Activated naive CD8-positive, alpha-beta T cell (primary cell): Measurements from ENCODE around the gene NSUN6.

Experiments
- H3K27ac Mint-ChIP-seq: one replicate; pipeline ENCODE4 v1.8.0; 2021; ENCODE audit warnings: mixed read lengths
- H3K27me3 Mint-ChIP-seq: one replicate; pipeline ENCODE4 v1.8.0; 2021; ENCODE audit warnings: mixed read lengths
- H3K36me3 Mint-ChIP-seq: one replicate; pipeline ENCODE4 v1.8.0; 2021; ENCODE audit warnings: mixed read lengths
- H3K4me1 Mint-ChIP-seq: one replicate; pipeline ENCODE4 v1.8.0; 2021; ENCODE audit warnings: low read depth, mixed read lengths
- H3K4me3 Mint-ChIP-seq: one replicate; pipeline ENCODE4 v1.8.0; 2021; ENCODE audit warnings: mild to moderate bottlenecking, mixed read lengths
- H3K9me3 Mint-ChIP-seq: one replicate; pipeline ENCODE4 v1.8.0; 2021; ENCODE audit warnings: low read depth, mixed read lengths

NSUN6 gene

DNA sequence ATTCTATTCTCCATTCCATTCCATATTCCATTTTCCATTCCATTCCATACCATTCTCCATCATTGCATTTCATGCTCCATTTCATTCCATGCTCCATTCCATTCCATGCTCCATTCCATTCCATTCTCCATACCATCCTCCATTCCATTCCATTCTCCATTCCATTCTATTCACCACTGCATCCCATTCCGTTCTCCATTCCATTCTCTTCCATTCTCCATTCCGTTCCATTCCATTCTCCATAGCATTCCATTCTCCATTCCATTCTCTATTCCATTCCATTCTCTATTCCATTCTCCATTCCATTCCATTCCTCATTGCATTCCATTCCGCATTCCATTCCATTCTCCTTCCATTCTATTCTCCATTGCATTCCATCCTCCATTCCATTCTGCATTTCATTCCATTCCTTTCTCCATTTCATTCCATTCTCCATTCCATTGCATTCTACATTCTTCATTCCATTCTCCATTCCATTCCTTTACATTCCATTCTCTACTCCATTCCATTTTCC lies 84.0 kb downstream of the NSUN6 start:
- Mint-ChIP-seq H3K4me1 (no peaks in the 10 kb centered on the region), H3K36me3 (no peaks in the 10 kb centered on the region), H3K9me3 (no peaks in the 10 kb centered on the region), H3K27me3 (no peaks in the 10 kb centered on the region), H3K4me3 (no peak overlapping the region), H3K27ac (no peak overlapping the region)

DNA sequence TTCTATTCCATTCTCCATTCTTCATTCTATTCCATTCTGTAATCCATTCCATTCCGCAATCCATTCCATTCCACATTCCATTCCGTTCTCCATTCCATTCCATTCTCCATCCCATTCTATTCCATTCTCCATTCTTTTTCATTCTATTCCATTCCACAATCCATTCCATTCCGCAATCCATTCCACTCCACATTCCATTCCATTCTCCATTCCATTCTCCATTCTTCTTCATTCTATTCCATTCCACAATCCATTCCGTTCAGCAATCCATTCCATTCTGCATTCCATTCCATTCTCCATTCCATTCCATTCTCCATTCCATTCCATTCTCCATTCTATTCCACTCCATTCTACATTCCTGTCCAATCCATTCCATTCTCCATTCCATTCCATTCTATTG lies 85.2 kb downstream of the NSUN6 start:
- Mint-ChIP-seq H3K27ac (no peak overlapping the region), H3K27me3 (no peaks in the 10 kb centered on the region), H3K4me3 (no peak overlapping the region), H3K4me1 (no peaks in the 10 kb centered on the region), H3K9me3 (no peaks in the 10 kb centered on the region), H3K36me3 (no peaks in the 10 kb centered on the region)

DNA sequence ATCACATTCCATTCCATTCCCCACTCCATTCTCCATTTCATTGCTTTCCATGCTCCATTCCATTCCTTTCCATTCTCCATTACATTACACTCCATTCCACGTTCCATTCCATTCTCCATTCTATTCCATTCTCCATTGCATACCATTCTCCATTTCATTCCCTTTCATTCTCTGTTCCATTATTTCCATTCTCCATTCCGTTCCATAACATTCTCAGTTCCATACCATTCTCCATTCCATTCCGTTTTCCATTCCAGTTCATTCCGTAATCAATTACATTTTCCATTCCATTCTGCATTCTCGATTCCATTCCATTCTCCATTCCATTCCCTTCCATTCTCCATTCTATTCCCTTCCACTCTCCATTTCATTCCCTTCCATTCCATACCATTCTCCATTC lies 86.4 kb downstream of the NSUN6 start:
- Mint-ChIP-seq H3K9me3 (no peaks in the 10 kb centered on the region), H3K4me3 (no peak overlapping the region), H3K27me3 (no peaks in the 10 kb centered on the region), H3K36me3 (no peaks in the 10 kb centered on the region), H3K27ac (no peak overlapping the region), H3K4me1 (no peaks in the 10 kb centered on the region)

DNA sequence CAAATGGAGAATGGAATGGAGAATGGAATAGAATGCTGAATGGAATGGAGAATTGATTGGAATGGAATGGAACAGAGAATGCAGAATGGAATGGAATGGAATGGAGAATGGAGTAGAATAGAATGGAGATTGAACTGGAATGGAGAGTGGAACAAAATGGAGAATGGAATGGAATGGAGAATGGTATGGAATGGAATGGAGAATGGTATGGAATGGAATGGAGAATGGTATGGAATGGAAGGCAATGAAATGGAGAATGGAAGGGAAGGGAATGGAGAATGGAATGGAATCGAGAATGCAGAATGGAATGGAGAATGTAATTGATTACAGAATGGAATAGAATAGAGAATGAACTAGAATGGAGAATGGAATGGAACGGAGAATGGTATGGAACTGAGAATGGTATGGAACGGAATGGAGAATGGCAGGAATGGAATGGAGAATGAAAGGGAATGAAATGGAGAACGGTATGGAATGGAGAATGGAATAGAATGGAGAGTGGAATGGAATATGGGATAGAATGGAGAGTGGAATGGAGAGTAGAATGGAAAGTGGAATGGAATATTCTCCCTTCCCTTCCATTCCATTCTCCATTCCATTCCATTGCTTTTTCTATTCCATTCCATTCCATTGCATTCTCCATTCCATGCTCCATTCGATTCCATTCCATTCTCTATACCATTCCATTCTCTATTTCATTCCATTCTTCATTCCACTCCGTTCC lies 88.2 kb downstream of the NSUN6 start:
- Mint-ChIP-seq H3K36me3 (no peaks in the 10 kb centered on the region), H3K9me3 (no peaks in the 10 kb centered on the region), H3K27me3 (no peaks in the 10 kb centered on the region), H3K27ac (no peak overlapping the region), H3K4me1 (no peaks in the 10 kb centered on the region), H3K4me3 (no peak overlapping the region)

DNA sequence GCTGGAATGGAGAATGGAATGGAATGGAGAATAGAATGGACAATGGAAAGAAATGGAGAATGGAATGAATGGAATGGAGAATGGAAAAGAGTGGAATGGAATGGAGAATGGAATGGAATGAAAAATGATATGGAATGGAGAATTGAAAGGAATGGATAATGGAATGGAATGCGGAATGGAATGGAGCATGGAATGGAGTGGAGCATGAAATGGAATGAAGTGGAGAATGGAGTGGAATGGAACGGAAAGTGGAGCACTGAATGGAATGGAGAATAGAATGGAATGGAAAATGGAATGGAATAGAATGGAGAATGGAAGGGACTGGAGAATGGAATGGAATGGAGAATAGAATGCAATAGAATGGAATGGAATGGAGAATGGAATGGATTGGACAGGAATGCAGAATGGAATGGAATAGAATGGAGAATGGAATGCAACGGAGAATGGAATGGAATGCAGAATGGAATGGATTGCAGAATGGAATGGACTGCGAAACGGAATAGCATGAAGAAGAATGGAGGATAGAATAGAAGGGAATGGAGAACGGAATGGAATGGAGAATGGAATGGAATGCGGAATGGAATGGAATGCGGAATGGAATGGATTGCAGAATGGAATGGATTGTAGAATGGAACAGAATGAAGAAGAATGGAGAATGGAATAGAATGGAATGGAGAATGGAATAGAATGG lies 89.4 kb downstream of the NSUN6 start:
- H3K36me3 Mint-ChIP-seq = no peaks in the 10 kb centered on the region
- no peaks in the 10 kb centered on the region for H3K27me3 Mint-ChIP-seq
- H3K4me1 Mint-ChIP-seq = no peaks in the 10 kb centered on the region
- H3K27ac Mint-ChIP-seq = no peak overlapping the region
- H3K9me3 Mint-ChIP-seq = no peaks in the 10 kb centered on the region
- H3K4me3 Mint-ChIP-seq = no peak overlapping the region

DNA sequence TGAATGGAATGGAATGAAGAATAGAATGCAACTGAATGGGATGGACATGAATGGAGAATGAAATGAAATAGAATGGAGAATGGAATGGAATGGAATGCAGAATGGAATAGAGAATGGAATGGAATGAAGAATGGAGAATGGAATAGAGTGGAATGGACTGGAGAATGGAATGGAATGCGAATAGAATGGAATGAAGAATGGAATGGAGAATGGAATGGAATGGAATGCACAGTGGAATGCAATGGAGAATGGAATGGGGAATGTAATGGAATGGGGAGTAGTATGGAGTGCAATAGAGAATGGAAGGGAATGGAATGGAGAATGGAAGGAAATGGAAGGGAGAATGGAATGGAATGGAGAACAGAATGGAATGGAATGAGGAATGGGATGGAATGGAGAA lies 93.4 kb downstream of the NSUN6 start:
- Mint-ChIP-seq H3K4me1 (no peaks in the 10 kb centered on the region), H3K36me3 (no peaks in the 10 kb centered on the region), H3K9me3 (no peaks in the 10 kb centered on the region), H3K4me3 (no peak overlapping the region), H3K27me3 (no peaks in the 10 kb centered on the region), H3K27ac (no peak overlapping the region)

DNA sequence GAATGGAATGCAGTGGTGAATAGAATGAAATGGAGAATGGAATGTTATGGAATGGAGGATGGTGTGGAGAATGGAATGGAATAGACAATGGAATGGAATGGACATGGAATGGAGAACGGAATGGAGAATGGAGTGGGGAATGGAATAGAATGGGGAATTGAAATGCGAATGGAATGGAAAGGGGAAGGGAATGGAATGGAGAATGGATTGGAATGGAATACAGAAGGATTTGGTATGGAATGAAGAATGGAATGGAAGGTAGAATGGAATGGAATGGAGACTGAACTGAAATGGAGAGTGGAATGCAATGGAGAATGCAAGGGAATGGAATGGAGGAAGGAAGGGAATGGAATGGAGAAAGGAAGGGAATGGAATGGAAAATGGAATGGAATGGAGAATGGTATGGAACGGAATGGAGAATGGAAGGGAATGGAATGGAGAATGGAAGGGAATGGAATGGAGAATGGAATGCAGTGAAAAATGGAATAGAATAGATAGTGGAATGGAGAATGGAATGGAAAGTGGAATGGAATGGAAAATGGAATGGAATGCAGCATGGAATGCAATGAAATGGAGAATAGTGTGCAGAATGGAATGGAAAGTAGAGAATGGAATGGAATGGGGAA lies 94.8 kb downstream of the NSUN6 start:
- H3K4me3 Mint-ChIP-seq = no peak overlapping the region
- no peaks in the 10 kb centered on the region for H3K9me3 Mint-ChIP-seq
- H3K4me1 Mint-ChIP-seq = no peaks in the 10 kb centered on the region
- peaks cover under 1% of the 10 kb centered on the region for H3K36me3 Mint-ChIP-seq
- H3K27ac Mint-ChIP-seq = no peak overlapping the region
- no peaks in the 10 kb centered on the region for H3K27me3 Mint-ChIP-seq

DNA sequence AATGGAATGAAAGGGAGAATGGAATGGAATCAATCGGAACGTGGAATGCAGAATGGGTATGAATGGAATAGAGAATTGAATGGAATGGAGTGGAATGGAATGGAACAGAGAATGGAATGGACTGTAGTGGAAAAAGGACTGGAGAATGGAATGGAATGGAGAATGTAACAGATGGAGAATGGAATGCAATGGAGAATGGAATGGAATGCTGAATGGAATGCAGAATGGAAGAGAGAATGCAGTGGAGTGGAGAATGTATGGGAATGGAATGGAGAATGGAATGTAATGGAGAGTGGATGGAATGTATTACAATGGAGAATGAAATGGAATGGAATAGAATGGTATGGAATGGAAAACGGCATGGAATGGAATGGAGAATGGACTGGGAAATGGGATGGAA lies 96.9 kb downstream of the NSUN6 start:
- H3K4me1 Mint-ChIP-seq = no peaks in the 10 kb centered on the region
- H3K36me3 Mint-ChIP-seq = peaks cover 12% of the 10 kb centered on the region
- no peaks in the 10 kb centered on the region for H3K9me3 Mint-ChIP-seq
- H3K27ac Mint-ChIP-seq = no peak overlapping the region
- H3K27me3 Mint-ChIP-seq = no peaks in the 10 kb centered on the region
- no peak overlapping the region for H3K4me3 Mint-ChIP-seq

DNA sequence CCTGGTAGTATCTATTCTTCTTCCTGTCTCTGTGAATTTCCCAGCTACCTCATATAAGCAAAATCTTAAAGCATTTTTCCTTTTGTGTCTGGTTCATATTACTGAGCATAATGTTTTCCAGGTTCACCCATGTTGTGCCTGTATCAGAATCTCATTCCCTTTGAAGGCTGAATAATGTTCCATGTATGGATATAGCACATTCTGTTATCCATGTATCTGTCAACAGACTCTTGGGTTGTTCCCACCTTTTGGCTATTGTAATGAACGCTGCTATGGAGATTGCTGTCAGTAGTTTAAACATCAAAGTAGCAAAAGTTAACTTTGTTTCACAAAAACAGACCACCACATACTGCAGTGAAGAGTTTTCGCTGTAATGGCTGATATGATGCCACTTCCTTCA lies 99.9 kb downstream of the NSUN6 start:
- Mint-ChIP-seq H3K36me3 (peaks cover 20% of the 10 kb centered on the region), H3K4me3 (no peak overlapping the region), H3K27me3 (no peaks in the 10 kb centered on the region), H3K9me3 (no peaks in the 10 kb centered on the region), H3K4me1 (no peaks in the 10 kb centered on the region), H3K27ac (no peak overlapping the region)

DNA sequence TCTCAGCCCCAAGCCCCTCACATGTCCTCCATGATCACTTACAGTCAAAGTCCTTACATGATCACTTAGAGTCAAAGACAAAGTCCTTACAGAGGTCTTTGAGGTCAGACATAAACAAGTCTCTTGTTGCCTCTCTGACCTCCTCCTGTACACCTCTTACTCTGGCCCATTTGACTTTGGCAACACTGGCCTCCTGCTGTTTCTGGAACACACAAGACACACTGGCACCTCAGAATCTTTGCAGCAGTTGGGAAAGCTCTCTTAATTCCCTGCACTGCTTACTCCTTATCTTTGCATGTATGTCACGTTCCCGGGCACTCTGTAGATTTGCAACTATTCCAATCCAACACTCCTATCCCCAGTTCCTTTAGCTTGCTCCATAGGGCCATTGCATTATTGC lies 102.3 kb downstream of the NSUN6 start:
- peaks cover 34% of the 10 kb centered on the region for H3K36me3 Mint-ChIP-seq
- no peaks in the 10 kb centered on the region for H3K4me1 Mint-ChIP-seq
- H3K9me3 Mint-ChIP-seq = no peaks in the 10 kb centered on the region
- no peak overlapping the region for H3K27ac Mint-ChIP-seq
- H3K4me3 Mint-ChIP-seq = no peak overlapping the region
- no peaks in the 10 kb centered on the region for H3K27me3 Mint-ChIP-seq

DNA sequence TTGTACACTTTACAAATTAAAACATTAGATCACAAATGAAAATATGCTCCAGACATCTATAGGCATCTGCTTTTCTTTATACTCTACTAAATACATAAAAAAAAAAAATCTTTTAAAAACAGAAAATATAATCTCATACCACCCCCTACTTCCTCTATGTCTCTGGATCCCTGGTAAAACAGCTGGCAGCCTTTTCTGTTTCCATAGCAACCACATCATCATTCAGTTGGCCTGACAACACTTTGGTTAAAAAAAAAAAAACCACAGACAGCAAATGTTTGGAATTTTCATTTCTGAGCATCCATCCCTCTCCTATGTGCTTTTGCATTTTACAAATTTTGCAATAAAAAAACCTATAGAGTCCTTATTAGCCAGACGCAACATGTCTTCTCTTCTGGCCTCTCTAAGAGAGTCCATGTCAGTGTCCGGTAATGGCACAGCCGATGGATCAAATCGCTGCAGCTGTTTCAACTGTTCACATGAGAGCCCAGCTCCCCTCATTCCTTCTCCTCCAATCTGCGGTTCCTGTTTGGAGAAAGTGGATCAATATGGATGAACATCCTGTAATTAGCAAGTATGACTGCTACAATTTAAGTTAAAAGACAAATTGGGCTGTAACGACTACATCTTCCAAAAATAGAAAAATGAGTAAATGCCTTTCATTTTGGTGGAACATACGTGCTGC lies 105.6 kb downstream of the NSUN6 start:
- H3K4me1 Mint-ChIP-seq = no peaks in the 10 kb centered on the region
- H3K4me3 Mint-ChIP-seq = no peak overlapping the region
- no peaks in the 10 kb centered on the region for H3K9me3 Mint-ChIP-seq
- H3K27ac Mint-ChIP-seq = no peak overlapping the region
- H3K36me3 Mint-ChIP-seq = peaks cover 38% of the 10 kb centered on the region
- H3K27me3 Mint-ChIP-seq = no peaks in the 10 kb centered on the region

DNA sequence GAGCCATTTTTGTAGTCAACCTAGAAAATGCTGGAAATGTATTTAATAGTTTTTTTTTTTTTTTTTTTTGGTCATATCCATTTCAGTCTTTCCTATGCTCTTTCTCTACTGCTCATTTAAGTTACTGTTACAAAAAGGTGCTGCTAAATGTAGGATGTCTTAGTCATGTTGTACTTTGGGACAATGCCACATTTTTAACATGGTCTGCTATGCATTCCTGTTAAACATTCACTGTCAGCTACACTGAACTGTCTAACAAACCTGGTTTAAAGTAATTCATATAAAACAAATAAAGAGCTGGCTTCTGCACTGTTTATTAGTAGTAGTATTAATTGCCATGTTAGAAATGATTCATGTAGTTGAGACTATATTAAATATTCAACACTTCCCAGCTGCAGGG lies 108.6 kb downstream of the NSUN6 start:
- H3K4me3 Mint-ChIP-seq = no peak overlapping the region
- no peaks in the 10 kb centered on the region for H3K4me1 Mint-ChIP-seq
- H3K27me3 Mint-ChIP-seq = no peaks in the 10 kb centered on the region
- peaks cover 37% of the 10 kb centered on the region for H3K36me3 Mint-ChIP-seq
- no peak overlapping the region for H3K27ac Mint-ChIP-seq
- H3K9me3 Mint-ChIP-seq = no peaks in the 10 kb centered on the region

DNA sequence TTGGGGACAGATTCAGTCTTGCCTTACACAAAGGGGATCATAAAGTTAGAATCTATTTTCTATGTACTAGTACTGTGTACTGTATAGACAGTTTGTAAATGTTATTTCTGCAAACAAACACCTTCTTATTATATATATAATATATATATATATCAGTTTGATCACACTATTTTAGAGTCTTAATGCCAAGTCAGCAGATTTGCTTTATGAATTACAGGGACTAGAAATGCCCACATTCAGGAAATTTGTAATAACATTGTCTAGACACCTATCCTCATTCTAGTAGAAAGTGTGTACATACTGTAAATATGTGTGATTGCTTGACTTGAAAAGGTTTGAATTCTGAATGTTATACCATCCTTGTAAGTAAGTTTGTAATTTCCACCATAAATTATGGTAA lies 111.2 kb downstream of the NSUN6 start:
- Mint-ChIP-seq H3K27ac (no peak overlapping the region), H3K9me3 (no peaks in the 10 kb centered on the region), H3K36me3 (peaks cover 28% of the 10 kb centered on the region), H3K27me3 (no peaks in the 10 kb centered on the region), H3K4me3 (no peak overlapping the region), H3K4me1 (no peaks in the 10 kb centered on the region)

DNA sequence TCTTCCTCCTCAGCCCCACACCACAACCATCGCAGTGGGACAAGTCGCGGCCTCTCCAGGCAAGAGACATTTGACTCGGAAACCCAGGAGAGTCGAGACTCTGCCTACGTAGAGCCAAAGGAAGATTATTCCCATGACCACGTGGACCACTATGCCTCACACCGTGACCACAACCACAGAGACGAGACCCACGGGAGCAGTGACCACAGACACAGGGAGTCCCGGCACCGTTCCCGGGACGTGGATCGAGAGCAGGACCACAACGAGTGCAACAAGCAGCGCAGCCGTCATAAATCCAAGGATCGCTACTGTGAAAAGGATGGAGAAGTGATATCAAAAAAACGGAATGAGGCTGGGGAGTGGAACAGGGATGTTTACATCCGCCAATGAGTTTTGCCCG lies 112.1 kb downstream of the NSUN6 start:
- H3K4me1 Mint-ChIP-seq = no peaks in the 10 kb centered on the region
- no peaks in the 10 kb centered on the region for H3K27me3 Mint-ChIP-seq
- H3K4me3 Mint-ChIP-seq = no peak overlapping the region
- no peaks in the 10 kb centered on the region for H3K9me3 Mint-ChIP-seq
- peaks cover 25% of the 10 kb centered on the region for H3K36me3 Mint-ChIP-seq
- H3K27ac Mint-ChIP-seq = no peak overlapping the region

DNA sequence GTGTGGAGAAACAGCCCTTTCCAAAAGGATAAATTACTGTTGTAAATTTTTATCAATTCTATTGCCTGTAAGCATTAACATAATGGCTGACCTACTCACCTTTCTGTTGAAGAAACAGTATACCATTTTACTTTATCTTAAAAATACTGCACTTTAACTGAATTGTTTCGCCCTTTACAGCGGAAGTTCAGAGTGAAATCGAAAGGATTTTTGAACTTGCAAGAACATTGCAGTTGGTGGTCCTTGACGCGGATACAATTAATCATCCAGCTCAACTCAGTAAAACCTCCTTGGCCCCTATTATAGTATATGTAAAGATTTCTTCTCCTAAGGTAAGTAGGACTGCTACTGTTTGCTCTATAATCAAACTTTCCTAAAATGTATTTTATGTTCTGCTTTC lies 117.5 kb downstream of the NSUN6 start:
- H3K27ac Mint-ChIP-seq = no peak overlapping the region
- H3K4me3 Mint-ChIP-seq = no peak overlapping the region
- H3K4me1 Mint-ChIP-seq = no peaks in the 10 kb centered on the region
- H3K36me3 Mint-ChIP-seq = peaks cover 20% of the 10 kb centered on the region
- peaks cover 7% of the 10 kb centered on the region for H3K9me3 Mint-ChIP-seq
- no peaks in the 10 kb centered on the region for H3K27me3 Mint-ChIP-seq
